HEK293 (cell line): ENCODE data around the gene VCL.

Experiments used
- BCL11B ChIP-seq: fragments of 450-650 bp; formaldehyde crosslinking; IDR thresholded peaks from 2 replicates; pipeline ENCODE4 v1.5.1; 2016; ENCODE audit warnings: low read depth, missing biosample characterization, missing genetic modification characterization
- CTCF ChIP-seq: fragments of 450-650 bp; formaldehyde crosslinking; IDR thresholded peaks from 2 replicates; pipeline ENCODE4 v1.5.1; 2016; ENCODE audit warnings: missing biosample characterization, missing genetic modification characterization
- FEZF1 ChIP-seq: fragments of 450-650 bp; formaldehyde crosslinking; IDR thresholded peaks from 2 replicates; pipeline ENCODE4 v1.5.1; 2016; ENCODE audit warnings: missing biosample characterization, missing genetic modification characterization
- KLF7 ChIP-seq: fragments of 450-650 bp; formaldehyde crosslinking; IDR thresholded peaks from 2 replicates; pipeline ENCODE4 v1.5.1; 2016; ENCODE audit warnings: missing biosample characterization, missing genetic modification characterization, borderline replicate concordance
- OVOL3 ChIP-seq: fragments of 450-650 bp; formaldehyde crosslinking; IDR thresholded peaks from 2 replicates; pipeline ENCODE4 v1.5.1; 2016; ENCODE audit warnings: missing biosample characterization, missing genetic modification characterization
- PRDM4 ChIP-seq: fragments of 450-650 bp; formaldehyde crosslinking; IDR thresholded peaks from 2 replicates; pipeline ENCODE4 v1.5.1; 2017; ENCODE audit warnings: missing biosample characterization, missing genetic modification characterization
- SETDB1 ChIP-seq: IDR thresholded peaks from one replicate; pipeline ENCODE4 v1.6.1; 2017; ENCODE audit warnings: mild to moderate bottlenecking, low read length, moderate library complexity, mixed read lengths; ENCODE audit not compliant: insufficient read length
- SP3 ChIP-seq: fragments of 450-650 bp; formaldehyde crosslinking; IDR thresholded peaks from 2 replicates; pipeline ENCODE4 v1.5.1; 2016; ENCODE audit warnings: missing biosample characterization, missing genetic modification characterization
- ZBTB11 ChIP-seq: fragments of 450-650 bp; formaldehyde crosslinking; conservative IDR thresholded peaks from 2 replicates; pipeline ENCODE4 v1.5.1; 2016; ENCODE audit warnings: low read depth, missing biosample characterization, missing genetic modification characterization
- ZBTB7A ChIP-seq: fragments of 450-650 bp; formaldehyde crosslinking; IDR thresholded peaks from 2 replicates; pipeline ENCODE4 v1.5.1; 2016; ENCODE audit warnings: low read depth, missing biosample characterization, missing genetic modification characterization
- ZFP3 ChIP-seq: fragments of 450-650 bp; formaldehyde crosslinking; IDR thresholded peaks from 2 replicates; pipeline ENCODE4 v1.5.1; 2016; ENCODE audit warnings: low read depth, missing biosample characterization, missing genetic modification characterization
- ZNF133 ChIP-seq: fragments of 450-650 bp; formaldehyde crosslinking; IDR thresholded peaks from 2 replicates; pipeline ENCODE4 v1.5.1; 2016; ENCODE audit warnings: missing biosample characterization, missing genetic modification characterization
- ZNF138 ChIP-seq: fragments of 450-650 bp; formaldehyde crosslinking; IDR thresholded peaks from 2 replicates; pipeline ENCODE4 v1.5.1; 2016; ENCODE audit warnings: missing biosample characterization, missing genetic modification characterization, borderline replicate concordance
- ZNF155 ChIP-seq: fragments of 450-650 bp; formaldehyde crosslinking; IDR thresholded peaks from 2 replicates; pipeline ENCODE4 v1.5.1; 2016; ENCODE audit warnings: missing biosample characterization, missing genetic modification characterization
- ZNF174 ChIP-seq: fragments of 450-650 bp; formaldehyde crosslinking; IDR thresholded peaks from 2 replicates; pipeline ENCODE4 v1.5.0; 2017; ENCODE audit warnings: missing biosample characterization, mild to moderate bottlenecking, missing genetic modification characterization
- ZNF362 ChIP-seq: fragments of 450-650 bp; formaldehyde crosslinking; IDR thresholded peaks from 2 replicates; pipeline ENCODE4 v1.5.1; 2016; ENCODE audit warnings: missing biosample characterization, missing genetic modification characterization
- ZNF37A ChIP-seq: fragments of 450-650 bp; IDR thresholded peaks from 2 replicates; pipeline ENCODE4 v1.5.1; 2018; ENCODE audit warnings: missing biosample characterization, missing genetic modification characterization
- ZNF391 ChIP-seq: fragments of 450-650 bp; formaldehyde crosslinking; IDR thresholded peaks from 2 replicates; pipeline ENCODE4 v1.5.1; 2016; ENCODE audit warnings: low read depth, missing biosample characterization, missing genetic modification characterization, borderline replicate concordance
- ZNF394 ChIP-seq: fragments of 450-650 bp; formaldehyde crosslinking; IDR thresholded peaks from 2 replicates; pipeline ENCODE4 v1.5.1; 2016; ENCODE audit warnings: missing biosample characterization, missing genetic modification characterization, mild to moderate bottlenecking, moderate library complexity, borderline replicate concordance
- ZNF404 ChIP-seq: fragments of 450-650 bp; formaldehyde crosslinking; IDR thresholded peaks from 2 replicates; pipeline ENCODE4 v1.5.1; 2017; ENCODE audit warnings: missing biosample characterization, missing genetic modification characterization
- ZNF416 ChIP-seq: fragments of 450-650 bp; formaldehyde crosslinking; IDR thresholded peaks from 2 replicates; pipeline ENCODE4 v1.5.1; 2016; ENCODE audit warnings: missing biosample characterization, missing genetic modification characterization
- ZNF48 ChIP-seq: fragments of 450-650 bp; formaldehyde crosslinking; IDR thresholded peaks from 2 replicates; pipeline ENCODE4 v1.5.1; 2016; ENCODE audit warnings: missing biosample characterization, missing genetic modification characterization
- ZNF514 ChIP-seq: fragments of 450-650 bp; formaldehyde crosslinking; IDR thresholded peaks from 2 replicates; pipeline ENCODE4 v1.5.1; 2016; ENCODE audit warnings: missing biosample characterization, missing genetic modification characterization
- ZNF521 ChIP-seq: fragments of 450-650 bp; formaldehyde crosslinking; IDR thresholded peaks from 2 replicates; pipeline ENCODE4 v1.5.1; 2017; ENCODE audit warnings: missing biosample characterization, mild to moderate bottlenecking, missing genetic modification characterization
- ZNF548 ChIP-seq: fragments of 450-650 bp; formaldehyde crosslinking; IDR thresholded peaks from 2 replicates; pipeline ENCODE4 v1.5.1; 2016; ENCODE audit warnings: missing biosample characterization, missing genetic modification characterization
- ZNF580 ChIP-seq: fragments of 450-650 bp; formaldehyde crosslinking; IDR thresholded peaks from 2 replicates; pipeline ENCODE4 v1.5.1; 2016; ENCODE audit warnings: missing biosample characterization, missing genetic modification characterization
- ZNF596 ChIP-seq: fragments of 450-650 bp; IDR thresholded peaks from 2 replicates; pipeline ENCODE4 v1.5.0; 2018; ENCODE audit warnings: missing biosample characterization, mild to moderate bottlenecking, missing genetic modification characterization, moderate library complexity
- ZNF624 ChIP-seq: fragments of 450-650 bp; formaldehyde crosslinking; IDR thresholded peaks from 2 replicates; pipeline ENCODE4 v1.5.1; 2017; ENCODE audit warnings: missing biosample characterization, missing genetic modification characterization
- ZNF747 ChIP-seq: fragments of 450-650 bp; formaldehyde crosslinking; IDR thresholded peaks from 2 replicates; pipeline ENCODE4 v1.5.1; 2016; ENCODE audit warnings: missing biosample characterization, missing genetic modification characterization
- ZNF76 ChIP-seq: fragments of 450-650 bp; formaldehyde crosslinking; IDR thresholded peaks from 2 replicates; pipeline ENCODE4; 2016; ENCODE audit warnings: low read depth, missing biosample characterization, missing genetic modification characterization, borderline replicate concordance
- ZSCAN4 ChIP-seq: fragments of 450-650 bp; formaldehyde crosslinking; IDR thresholded peaks from 2 replicates; pipeline ENCODE4 v1.5.1; 2017; ENCODE audit warnings: missing biosample characterization, missing genetic modification characterization

Gene VCL

GRCh38 chr10:73948947-73949633 lies 48.8 kb upstream of the VCL start (continued):
- TF ChIP-seq CTCF (tag by site-specific recombination) (no peak), ZNF596 (tag by site-specific recombination) (no peak), ZNF48 (tag by site-specific recombination) (no peak), PRDM4 (tag by site-specific recombination) (no peak), ZNF76 (tag by site-specific recombination) (no peak), FEZF1 (tag by site-specific recombination) (no peak), ZFP3 (tag by site-specific recombination) (no peak), ZNF548 (no peak), ZNF394 (tag by site-specific recombination) (peak; percentile 96), SETDB1 (no peak), ZNF624 (tag by site-specific recombination) (no peak), BCL11B (no peak), ZNF404 (0 out of 2 replicates have a peak, but pooled peaks have one; percentile 66), ZBTB7A (tag by site-specific recombination) (no peak), ZNF747 (tag by site-specific recombination) (no peak), ZNF521 (tag by site-specific recombination) (no peak), ZBTB11 (tag by site-specific recombination) (peak; percentile 71), ZNF514 (tag by site-specific recombination) (0 out of 2 replicates have a peak, but pooled peaks have one; percentile 38), ZNF155 (tag by site-specific recombination) (no peak), ZNF580 (peak; percentile 37; the same call in 1 of the 2 replicates), ZNF416 (no peak), ZNF174 (tag by site-specific recombination) (no peak), ZNF133 (tag by site-specific recombination) (no peak), OVOL3 (no peak), ZSCAN4 (tag by site-specific recombination) (no peak), ZNF37A (tag by site-specific recombination) (no peak), KLF7 (0 out of 2 replicates have a peak, but pooled peaks have one; percentile 51), ZNF138 (0 out of 2 replicates have a peak, but pooled peaks have one; percentile 74), ZNF362 (tag by site-specific recombination) (no peak), SP3 (tag by site-specific recombination) (no peak), ZNF391 (no peak)
